AG04449 (cell line): Measurements from ENCODE around the gene PDE8A.

Experiments
- CTCF ChIA-PET: fragments of 350-600 bp; formaldehyde crosslinking; extraction: SDS; loops from one replicate; lab custom pipeline; 2021; ENCODE audit warnings: antibody characterized with exemption; lab: Yijun Ruan, JAX
- POLR2A ChIA-PET: fragments of 400-600, 350-600 bp; formaldehyde crosslinking; extraction: SDS; loops from one replicate; lab custom pipeline; 2020; ENCODE audit warnings: antibody characterized with exemption, inconsistent platforms; lab: Yijun Ruan, JAX
- DNase-seq: peaks from one replicate; pipeline ENCODE4 v3.0.0-alpha.2; 2010; ENCODE audit warnings: low read depth, low spot score
- H3K4me3 ChIP-seq: 2 replicates; pipeline ENCODE4 v1.5.1; 2011; ENCODE audit warnings: low read depth, mild to moderate bottlenecking, control low read depth, low read length
- CTCF ChIP-seq: IDR thresholded peaks from one replicate; pipeline ENCODE4 v1.5.1; 2011; ENCODE audit warnings: mild to moderate bottlenecking, moderate library complexity, low read length, control low read depth, inconsistent platforms; ENCODE audit not compliant: insufficient read depth; ENCODE audit errors: missing control alignments

Gene PDE8A

DNA sequence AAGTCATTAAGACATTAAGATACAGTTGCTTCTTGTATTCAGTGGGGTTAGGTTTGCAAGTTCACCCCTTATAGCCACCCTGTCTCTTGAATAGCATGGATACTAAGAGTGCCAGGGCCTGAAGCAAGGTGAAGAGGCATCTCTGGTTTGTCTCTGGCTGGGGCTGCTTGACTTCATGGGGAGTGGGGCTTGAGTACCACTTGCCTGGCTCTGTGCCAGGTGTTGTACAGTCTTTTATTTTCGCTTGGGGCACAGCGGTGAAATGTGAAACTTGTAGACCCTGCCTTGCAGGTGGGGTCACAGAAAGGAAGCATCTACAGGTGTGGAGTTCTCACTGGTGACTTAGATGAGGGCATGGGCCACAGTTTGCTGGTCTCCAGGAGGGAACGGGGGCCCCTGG lies 152.1 kb downstream of the PDE8A start:
- ChIA-PET POLR2A (no interaction called here), CTCF (no interaction called here)
- TF ChIP-seq CTCF: no peak
- H3K4me3 ChIP-seq: no peak overlapping the region
- DNase-seq: no peak

- ChIA-PET POLR2A (no interaction called here), CTCF (interaction anchor here (0.6 kb wide), 1 partner anchor 94 kb away, joined by 3 read pairs; no protein-coding TSS in a partner anchor)
- H3K4me3 ChIP-seq: no peak overlapping the region
- no peak for DNase-seq
- no peak for TF ChIP-seq CTCF
These were observed 156.0 kb downstream of the PDE8A start for GRCh38 chr15:85137489-85138168.

GRCh38 chr15:85139391-85139790 lies 157.7 kb downstream of the PDE8A start:
- DNase-seq: no peak
- CTCF ChIA-PET: no interaction called here
- no peak overlapping the region for H3K4me3 ChIP-seq
- TF ChIP-seq CTCF: no peak
- POLR2A ChIA-PET: no interaction called here

DNA sequence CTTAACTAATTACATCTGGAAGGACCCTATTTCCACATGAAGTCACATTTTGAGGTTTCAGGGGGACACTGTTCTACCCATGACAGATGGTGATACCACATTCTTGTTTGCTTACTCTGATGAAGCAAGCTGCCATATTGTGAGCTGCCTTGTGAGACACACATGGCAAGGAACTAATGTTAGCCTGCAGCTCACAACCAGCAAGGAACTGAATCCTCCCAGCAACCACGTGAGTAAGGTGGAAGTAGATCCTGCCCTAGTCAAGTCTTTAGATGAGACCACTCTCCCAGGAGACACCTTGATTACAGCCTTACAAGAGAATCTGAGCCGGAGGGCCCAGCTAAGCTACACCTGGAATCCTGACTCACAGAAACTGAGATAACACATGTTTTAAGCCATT lies 160.1 kb downstream of the PDE8A start:
- no peak overlapping the region for H3K4me3 ChIP-seq
- ChIA-PET CTCF (interaction anchor here (0.8 to 1.7 kb wide), 2 partner anchors 10 to 188 kb away, joined by 3 to 4 read pairs; no protein-coding TSS in a partner anchor), POLR2A (no interaction called here)
- DNase-seq: no peak
- TF ChIP-seq CTCF: no peak

DNA sequence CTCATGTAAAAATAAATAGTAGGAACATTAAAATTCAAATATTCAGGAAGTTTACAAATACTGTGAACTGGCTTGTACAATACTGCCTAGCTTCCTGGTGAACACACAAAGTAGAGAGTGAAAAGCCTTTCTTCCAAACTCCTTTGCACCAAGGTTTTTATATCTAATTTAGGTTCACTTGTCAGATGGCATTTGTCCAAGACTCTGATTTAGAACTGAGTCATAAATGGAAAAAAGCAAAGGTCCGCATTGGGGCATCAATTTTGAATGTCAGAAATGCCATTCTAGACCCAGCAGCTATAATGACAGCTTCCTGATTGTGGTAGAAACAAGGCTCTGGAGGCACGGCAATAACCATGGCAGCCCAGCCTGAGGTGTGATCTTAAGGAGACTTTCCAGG lies 160.7 kb downstream of the PDE8A start:
- no peak for TF ChIP-seq CTCF
- POLR2A ChIA-PET: no interaction called here
- DNase-seq: no peak
- CTCF ChIA-PET: interaction anchor here (1.7 kb wide), 1 partner anchor 10 kb away, joined by 4 read pairs; no protein-coding TSS in a partner anchor
- no peak overlapping the region for H3K4me3 ChIP-seq

- TF ChIP-seq CTCF: no peak
- ChIA-PET POLR2A (no interaction called here), CTCF (interaction anchor here (0.7 kb wide), 1 partner anchor 40 kb away, joined by 3 read pairs; no protein-coding TSS in a partner anchor)
- DNase-seq: no peak
- no peak overlapping the region for H3K4me3 ChIP-seq
These were observed 167.9 kb downstream of the PDE8A start for GRCh38 chr15:85149465-85150129.
